NCI-H226 (cell line): ENCODE data around the gene GPR183.
"Not testable (repeated sequence)": the region's sequence is repeated elsewhere in the genome, so short reads cannot be mapped to it uniquely, and the experiment has no call there.

Experiments used
- DNase-seq: peaks from one replicate; pipeline ENCODE4 v3.0.0-alpha.2; 2015

The GPR183 gene

DNA sequence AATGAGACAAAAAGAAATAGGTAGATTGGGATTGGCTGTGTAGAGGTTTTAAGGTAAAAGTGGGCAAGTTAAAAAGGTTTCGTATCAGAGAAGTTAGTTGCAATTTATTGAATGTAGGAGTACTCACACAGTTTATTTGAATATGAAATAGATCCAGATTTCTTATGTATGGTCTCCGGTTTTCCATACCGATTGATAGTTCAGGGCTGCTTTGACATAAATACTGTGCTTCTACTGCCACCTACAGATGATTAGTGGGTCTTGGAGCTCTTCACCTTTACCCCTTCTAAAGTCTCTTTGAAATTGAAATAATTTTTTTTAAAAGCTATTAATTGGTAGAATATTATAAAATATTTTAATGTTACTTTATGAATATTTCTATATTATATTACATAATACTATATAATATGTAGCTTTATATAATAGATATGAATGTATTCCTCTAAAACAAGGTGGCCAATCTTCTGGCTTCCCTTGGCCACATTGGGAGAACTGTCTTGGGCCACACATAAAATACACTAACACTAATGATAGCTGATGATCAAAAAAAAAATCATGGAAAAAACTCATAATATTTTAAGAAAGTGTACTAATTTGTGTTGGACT is 41.3 kb downstream of the GPR183 start:
- no peak for DNase-seq

- no peak for DNase-seq
Measured at GRCh38 chr13:99265162-99265800, 41.9 kb downstream of the GPR183 start.

GRCh38 chr13:99264051-99264450 is 43.1 kb downstream of the GPR183 start:
- no peak for DNase-seq

- DNase-seq = no peak
Measured at GRCh38 chr13:99263126-99263785, 43.9 kb downstream of the GPR183 start.

DNA sequence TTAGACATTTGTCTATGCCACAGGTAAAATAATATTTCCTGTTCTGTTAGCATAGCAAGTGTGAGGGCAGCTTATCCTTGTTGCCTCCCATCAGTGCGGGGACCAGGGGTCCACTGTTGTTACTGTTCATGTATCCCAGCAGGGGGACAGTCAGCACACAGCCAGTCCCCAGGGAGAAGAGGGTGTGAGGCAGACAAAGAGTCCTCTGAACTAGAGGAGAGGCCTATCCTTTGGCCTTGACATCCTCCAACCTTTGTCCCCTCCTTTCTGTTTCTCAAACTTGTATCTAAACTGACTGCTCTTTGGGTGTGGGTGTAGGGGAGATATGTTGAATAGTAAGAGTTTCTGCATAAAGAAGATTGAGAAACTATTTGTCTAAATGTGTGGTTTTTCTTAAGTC is 46.1 kb downstream of the GPR183 start:
- DNase-seq = no peak

DNA sequence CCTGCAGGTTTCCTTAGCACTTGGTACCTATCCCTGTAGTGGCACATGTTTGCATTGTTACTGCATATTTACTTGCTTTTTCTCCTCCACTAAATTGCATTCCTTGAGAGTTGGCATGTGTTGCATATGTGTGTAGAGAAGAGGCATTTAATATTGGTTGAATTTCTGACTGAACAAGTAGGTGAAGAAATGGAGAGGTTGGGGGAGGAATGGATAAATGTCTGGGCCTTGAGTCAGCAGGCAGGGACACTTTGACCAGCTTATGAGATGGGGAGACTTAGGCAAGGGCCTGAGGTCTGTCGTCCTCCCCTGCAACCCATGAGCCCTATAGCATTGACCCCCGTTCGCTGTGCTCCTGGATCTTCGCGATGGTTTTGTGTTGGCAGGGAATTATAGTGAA is 47.0 kb downstream of the GPR183 start:
- no peak for DNase-seq

- DNase-seq = no peak
Measured at GRCh38 chr13:99258946-99259345, 48.3 kb downstream of the GPR183 start.

DNA sequence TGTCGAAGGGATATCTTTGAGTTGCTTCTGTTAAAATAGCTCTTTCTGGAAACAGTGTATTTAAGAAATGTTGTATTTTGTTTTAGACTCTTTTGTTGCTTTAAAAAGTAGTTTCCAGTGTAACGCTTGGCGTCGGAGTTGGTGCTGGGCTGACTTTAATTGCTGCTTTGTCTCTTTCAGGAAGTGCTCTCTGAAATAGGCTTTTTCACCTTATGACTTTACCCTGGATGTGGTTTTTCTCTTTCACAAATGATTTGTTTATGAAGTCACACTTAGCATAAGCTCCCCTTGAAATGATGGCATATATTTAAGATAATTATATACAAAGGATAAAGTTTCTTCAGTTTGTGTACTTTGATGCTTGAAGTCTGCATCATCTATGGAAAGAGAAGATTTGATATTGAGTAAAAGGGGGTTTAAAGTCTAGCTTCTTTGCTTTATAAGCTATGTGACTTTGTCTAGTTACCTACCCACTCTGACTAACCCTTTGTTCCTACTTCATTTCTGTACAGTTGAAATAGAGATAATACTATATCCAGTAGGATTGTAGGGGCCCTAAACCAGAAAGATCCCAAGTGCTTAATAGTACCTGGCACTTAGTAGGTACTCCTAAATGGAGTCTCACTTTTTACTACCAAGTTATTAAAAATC is 48.9 kb downstream of the GPR183 start, which contains the start of gene GPR18:
Gene GPR18 (minus strand): TSS at position 170 of the 651 bp plus-strand sequence. CDS start 2,507 bp downstream, outside the sequence.
- DNase-seq = no peak

- DNase-seq = no peak
Measured at GRCh38 chr13:99257291-99257690, 49.9 kb downstream of the GPR183 start.

DNA sequence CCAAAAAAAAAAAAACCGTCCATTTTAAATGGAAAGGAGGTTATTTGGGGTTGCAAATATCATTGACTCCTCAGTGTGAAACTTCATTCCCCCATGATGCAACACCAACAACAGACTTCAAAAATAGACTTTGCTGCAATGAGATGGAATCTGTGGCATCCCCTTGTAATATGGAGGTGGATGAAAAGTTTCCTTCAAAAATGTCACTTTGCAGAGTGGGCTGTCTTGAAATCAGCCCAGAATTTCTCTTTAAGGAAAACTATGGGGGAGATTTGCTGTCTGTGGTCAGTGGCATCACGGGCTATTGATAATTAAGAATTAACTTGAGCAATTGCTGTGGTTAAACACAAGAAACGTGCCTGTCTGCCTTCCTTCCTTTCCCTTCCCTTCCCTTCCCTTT is 50.5 kb downstream of the GPR183 start:
- no peak for DNase-seq

- no peak for DNase-seq
Measured at GRCh38 chr13:99256283-99256682, 50.9 kb downstream of the GPR183 start.

DNA sequence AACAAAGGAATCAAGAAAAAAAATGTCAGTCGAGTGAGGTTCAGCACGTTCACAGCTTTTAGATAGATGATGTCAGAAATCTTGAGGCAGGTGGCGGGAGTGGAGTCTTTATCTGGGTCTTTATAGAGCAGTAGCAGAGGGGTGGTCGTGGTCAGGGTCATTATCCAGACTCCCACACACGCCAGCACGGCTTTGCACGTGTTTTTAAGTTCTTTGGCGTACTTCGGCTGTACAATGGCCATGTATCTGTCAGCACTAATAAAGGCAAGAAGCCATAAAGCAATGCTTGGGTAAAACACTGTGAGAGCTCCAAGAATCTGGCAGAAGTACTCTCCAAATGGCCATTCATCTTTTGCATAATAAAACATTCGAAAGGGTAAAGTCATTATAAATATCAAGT is 51.9 kb downstream of the GPR183 start:
- DNase-seq = no peak

GRCh38 chr13:99254830-99255229 is 52.4 kb downstream of the GPR183 start:
- DNase-seq = no peak

GRCh38 chr13:99251921-99252320 is 55.3 kb downstream of the GPR183 start:
- DNase-seq = no peak

DNA sequence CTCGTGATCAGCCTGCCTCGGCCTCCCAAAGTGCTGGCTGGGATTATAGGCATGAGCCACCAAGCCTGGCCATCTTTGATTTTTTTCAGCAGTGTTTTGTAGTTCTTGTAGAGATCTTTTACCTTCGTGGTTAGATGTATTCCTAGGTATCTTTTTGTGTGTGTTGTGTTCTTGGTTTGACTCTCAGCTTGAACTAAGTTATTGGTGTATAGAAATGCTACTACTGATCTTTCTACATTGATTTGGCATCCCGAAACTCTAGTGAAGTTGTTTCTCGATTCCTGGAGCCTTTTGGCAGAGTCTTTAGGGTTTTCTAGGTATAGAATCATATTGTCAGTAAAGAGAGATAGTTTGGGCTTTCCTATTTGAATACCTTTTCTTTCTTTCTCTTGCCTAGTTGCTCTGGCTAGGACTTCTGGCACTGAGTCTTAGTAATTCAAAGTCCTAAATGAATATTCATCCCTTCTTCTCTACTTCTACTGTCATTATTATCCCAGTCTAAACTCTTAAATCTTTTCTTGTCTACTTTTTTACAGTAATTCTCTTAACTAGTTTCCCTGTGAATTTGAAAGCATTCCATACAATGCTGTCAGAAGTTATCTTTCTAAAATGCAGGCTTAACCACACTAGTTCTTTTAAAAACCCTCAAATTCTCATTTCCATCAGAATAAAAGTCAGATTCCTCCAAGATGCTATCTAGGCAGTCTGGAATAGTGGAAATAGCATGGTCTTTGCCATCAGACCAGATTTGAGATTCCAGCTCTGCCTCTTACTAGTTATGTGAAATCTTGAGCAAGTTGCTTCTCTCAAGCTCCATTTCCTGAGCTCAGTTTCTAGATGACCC is 56.0 kb downstream of the GPR183 start:
- no peak for DNase-seq

DNA sequence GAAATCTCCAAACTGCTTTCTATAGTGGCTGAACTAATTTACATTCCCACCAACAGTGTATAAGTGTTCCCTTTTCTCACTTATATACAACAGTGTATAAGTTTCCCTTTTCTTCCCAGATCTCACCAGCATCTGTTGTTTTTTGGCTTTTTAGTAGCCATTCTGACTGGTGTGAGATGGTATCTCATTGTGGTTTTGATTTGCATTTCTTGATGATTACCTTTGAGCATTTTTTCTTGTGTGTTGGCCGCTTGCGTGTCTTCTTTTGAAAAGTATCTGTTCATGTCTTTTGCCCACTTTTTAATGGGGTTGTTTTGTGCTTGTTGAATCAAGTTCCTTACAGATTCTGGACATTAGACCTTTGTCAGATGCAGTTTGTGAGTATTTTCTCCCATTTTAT is 57.6 kb downstream of the GPR183 start:
- DNase-seq = not testable (repeated sequence)

- not testable (repeated sequence) for DNase-seq
Measured at GRCh38 chr13:99249178-99249577, 58.0 kb downstream of the GPR183 start.

DNA sequence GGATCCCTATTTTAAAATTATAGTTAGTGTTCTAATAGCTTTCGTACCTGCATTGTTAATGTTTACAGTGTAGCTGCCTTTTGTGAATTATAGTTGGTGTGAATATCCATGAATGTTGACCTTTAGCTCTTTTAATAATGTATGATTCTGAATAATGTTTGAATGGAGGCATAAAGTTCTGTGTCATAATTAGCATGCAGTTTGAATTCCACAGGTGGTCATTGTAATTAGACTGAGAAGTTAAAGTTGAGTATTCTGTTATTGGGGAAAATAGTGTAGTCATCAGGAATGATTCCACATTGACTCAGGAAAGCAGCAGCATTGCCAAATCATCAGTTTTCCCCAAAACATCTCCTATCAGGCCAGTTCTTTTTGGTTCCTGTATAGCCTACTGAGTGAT is 61.1 kb downstream of the GPR183 start:
- DNase-seq = no peak
